Mesendoderm (in vitro differentiated cells): ENCODE results near the gene GPR151. TPM values are rescaled to one million over a fixed set of nuclear protein-coding genes. Genes with fewer than 3 reads are reported as not detected.

Experiments
- DNase-seq: peaks from one replicate; pipeline ENCODE4 v3.0.0; 2013
- H2AK5ac ChIP-seq: 2 replicates; pipeline ENCODE4 v1.6.1; 2013; ENCODE audit warnings: low read length, inconsistent platforms
- H2BK120ac ChIP-seq: 2 replicates; pipeline ENCODE4 v1.6.1; 2013; ENCODE audit warnings: low read depth, mild to moderate bottlenecking, low read length, moderate library complexity, mixed read lengths
- H2BK15ac ChIP-seq: replicated peaks from 2 replicates; pipeline ENCODE4 v1.6.1; 2013; ENCODE audit warnings: low read depth, mild to moderate bottlenecking, moderate library complexity
- H2BK5ac ChIP-seq: 2 replicates; pipeline ENCODE4 v1.6.1; 2013; ENCODE audit warnings: low read length, inconsistent platforms
- H3K18ac ChIP-seq: 2 replicates; pipeline ENCODE4 v1.6.1; 2013; ENCODE audit warnings: mild to moderate bottlenecking, low read length, mixed read lengths
- H3K23ac ChIP-seq: one replicate; pipeline ENCODE4 v1.6.1; 2013; ENCODE audit warnings: low read length
- H3K27ac ChIP-seq: 2 replicates; pipeline ENCODE4 v1.5.1; 2013; ENCODE audit warnings: low read depth, mild to moderate bottlenecking, inconsistent platforms, low read length, moderate library complexity
- H3K27me3 ChIP-seq: 2 replicates; pipeline ENCODE4 v1.6.1; 2013; ENCODE audit warnings: low read length, control low read depth, mild to moderate bottlenecking, inconsistent platforms; ENCODE audit not compliant: insufficient read depth, poor library complexity
- H3K36me3 ChIP-seq: 2 replicates; pipeline ENCODE4 v1.6.1; 2013; ENCODE audit warnings: low read length, inconsistent platforms; ENCODE audit not compliant: control insufficient read depth, insufficient read depth
- H3K4ac ChIP-seq: one replicate; pipeline ENCODE4 v1.6.1; 2013; ENCODE audit warnings: low read depth, mild to moderate bottlenecking, low read length, moderate library complexity
- H3K4me1 ChIP-seq: 2 replicates; pipeline ENCODE4 v1.6.1; 2013; ENCODE audit warnings: low read depth, low read length, inconsistent platforms; ENCODE audit not compliant: control insufficient read depth
- H3K4me2 ChIP-seq: 2 replicates; pipeline ENCODE4 v1.6.1; 2013; ENCODE audit warnings: low read length
- H3K4me3 ChIP-seq: 2 replicates; pipeline ENCODE4 v1.5.1; 2013; ENCODE audit warnings: mild to moderate bottlenecking, low read length
- H3K56ac ChIP-seq: one replicate; pipeline ENCODE4 v1.6.1; 2013; ENCODE audit warnings: low read length
- H3K79me1 ChIP-seq: 2 replicates; pipeline ENCODE4 v1.6.1; 2013; ENCODE audit warnings: low read length, inconsistent platforms
- H3K79me2 ChIP-seq: 2 replicates; pipeline ENCODE4 v1.6.1; 2013; ENCODE audit warnings: mild to moderate bottlenecking, low read length; ENCODE audit not compliant: control insufficient read depth, insufficient read depth
- H3K9ac ChIP-seq: 2 replicates; pipeline ENCODE4 v1.6.1; 2013; ENCODE audit warnings: low read length, inconsistent platforms
- H4K5ac ChIP-seq: one replicate; pipeline ENCODE4 v1.6.1; 2013; ENCODE audit warnings: low read length
- H4K8ac ChIP-seq: one replicate; pipeline ENCODE4 v1.6.1; 2013; ENCODE audit warnings: low read depth, mild to moderate bottlenecking, control low read depth, low read length, moderate library complexity
- WGBS: extraction: QIAGEN DNeasy Blood & Tissue Kit; methylation state at CpG from one replicate; pipeline ENCODE4 v1.1.7; 2013; ENCODE audit warnings: low lambda C conversion rate, missing lambda C conversion rate; ENCODE audit not compliant: insufficient coverage; ENCODE audit errors: extremely low coverage; 5-methylcytosine and 5-hydroxymethylcytosine counted together
- small RNA-seq: library from polyadenylated mRNA; stranded (forward); fragments of <200 nt; extraction: miRNeasy Mini kit (QIAGEN cat#:217004); gene quantifications from one replicate; pipeline ENCODE3, GENCODE V24; 2013; ENCODE audit not compliant: insufficient read depth

The GPR151 gene

DNA sequence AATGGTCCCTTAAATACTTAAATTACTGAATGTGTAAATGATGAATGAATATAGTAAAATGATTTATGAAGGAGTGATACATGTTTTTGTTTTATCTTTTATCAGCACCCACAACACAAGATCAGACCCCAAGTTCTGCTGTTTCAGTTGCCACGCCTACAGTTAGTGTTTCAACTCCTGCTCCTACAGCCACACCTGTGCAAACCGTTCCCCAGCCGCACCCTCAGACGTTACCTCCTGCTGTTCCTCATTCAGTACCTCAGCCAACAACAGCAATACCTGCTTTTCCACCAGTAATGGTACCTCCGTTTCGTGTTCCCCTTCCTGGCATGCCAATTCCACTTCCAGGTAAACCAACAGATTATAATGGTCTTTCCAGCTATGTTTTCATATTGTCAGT, 52.5 kb downstream of the GPR151 start:
- H4K5ac ChIP-seq = no peak overlapping the region
- peaks cover 21% of the 10 kb centered on the region for H3K79me2 ChIP-seq
- H3K23ac ChIP-seq = no peak overlapping the region
- no peaks in the 10 kb centered on the region for H3K27me3 ChIP-seq
- H3K27ac ChIP-seq = no peak overlapping the region
- H3K4me1 ChIP-seq = no peaks in the 10 kb centered on the region
- no peak overlapping the region for H2BK120ac ChIP-seq
- peaks cover 6% of the 10 kb centered on the region for H3K36me3 ChIP-seq
- H3K56ac ChIP-seq = no peak overlapping the region
- H4K8ac ChIP-seq = no peak overlapping the region
- no CpG with 5 or more reads among the region's 6 CpGs for WGBS
- H3K4ac ChIP-seq = no peak overlapping the region
- H3K4me3 ChIP-seq = no peak overlapping the region
- DNase-seq = no peak
- no peak overlapping the region for H3K18ac ChIP-seq
- no peak overlapping the region for H2BK15ac ChIP-seq
- H2AK5ac ChIP-seq = no peak overlapping the region
- H3K9ac ChIP-seq = no peak overlapping the region
- no peak overlapping the region for H2BK5ac ChIP-seq
- peaks cover 9% of the 10 kb centered on the region for H3K79me1 ChIP-seq
- no peak overlapping the region for H3K4me2 ChIP-seq

Small RNA genes lying within 50 kb of the gene (small RNA-seq; reads per million reads assigned to genes)
- not detected for gene RF02271
